OCI-LY1 (cell line): Measurements from ENCODE around the gene TUBA1A.

Source experiments
- H2AFZ ChIP-seq: fragments of 200-600 bp; sonication (generic), shearing (Covaris generic); 2 replicates; pipeline ENCODE4 v1.6.0; 2014; ENCODE audit warnings: antibody characterized with exemption, mild to moderate bottlenecking, low read length
- H3F3A ChIP-seq: fragments of 200-600 bp; sonication (generic), shearing (Covaris generic); 2 replicates; pipeline ENCODE4 v1.6.0; 2014; ENCODE audit warnings: mild to moderate bottlenecking, antibody characterized with exemption, low read length, moderate library complexity; ENCODE audit not compliant: insufficient read depth
- H3K27ac ChIP-seq: fragments of 200-600 bp; sonication (generic); 2 replicates; pipeline ENCODE4 v1.5.1; 2014; ENCODE audit warnings: low read length, mixed run types, mild to moderate bottlenecking, low read depth; ENCODE audit not compliant: poor library complexity, severe bottlenecking
- H3K27me3 ChIP-seq: fragments of 200-600 bp; sonication (generic); 2 replicates; pipeline ENCODE4 v1.6.0; 2014; ENCODE audit warnings: antibody characterized with exemption, mild to moderate bottlenecking, low read length, moderate library complexity; ENCODE audit not compliant: insufficient read depth
- H3K36me3 ChIP-seq: fragments of 200-600 bp; sonication (generic); 2 replicates; pipeline ENCODE4 v1.6.1; 2014; ENCODE audit warnings: mild to moderate bottlenecking, antibody characterized with exemption, low read length, moderate library complexity, mixed read lengths; ENCODE audit not compliant: insufficient read depth
- H3K4me1 ChIP-seq: fragments of 200-600 bp; sonication (generic); 2 replicates; pipeline ENCODE4 v1.5.1; 2014; ENCODE audit warnings: mild to moderate bottlenecking, low read length, moderate library complexity; ENCODE audit not compliant: insufficient read depth, severe bottlenecking
- H3K4me2 ChIP-seq: fragments of 200-600 bp; sonication (generic), shearing (Covaris generic); 2 replicates; pipeline ENCODE4 v1.6.1; 2014; ENCODE audit warnings: low read length
- H3K4me3 ChIP-seq: fragments of 200-600 bp; sonication (generic); 2 replicates; pipeline ENCODE4 v1.5.1; 2014; ENCODE audit warnings: low read length, low read depth, mild to moderate bottlenecking, mixed read lengths; ENCODE audit not compliant: poor library complexity, severe bottlenecking
- H3K79me2 ChIP-seq: fragments of 200-600 bp; shearing (Covaris generic); 2 replicates; pipeline ENCODE4 v1.6.1; 2016; ENCODE audit warnings: mixed run types, low read length, mixed read lengths; ENCODE audit not compliant: insufficient read depth
- H3K9ac ChIP-seq: fragments of 200-600 bp; sonication (generic), shearing (Covaris generic); 2 replicates; pipeline ENCODE4 v1.6.1; 2014; ENCODE audit warnings: mild to moderate bottlenecking, low read length, mixed read lengths
- H3K9me2 ChIP-seq: fragments of 200-600 bp; sonication (generic), shearing (Covaris generic); 2 replicates; pipeline ENCODE4 v1.6.1; 2014; ENCODE audit warnings: low read depth, mild to moderate bottlenecking, low read length, mixed read lengths
- H3K9me3 ChIP-seq: fragments of 200-600 bp; shearing (Covaris generic); 2 replicates; pipeline ENCODE4 v1.6.1; 2014; ENCODE audit warnings: low read length, mixed read lengths
- H4K20me1 ChIP-seq: fragments of 200-600 bp; sonication (generic), shearing (Covaris generic); 2 replicates; pipeline ENCODE4 v1.6.0; 2016; ENCODE audit warnings: mild to moderate bottlenecking, low read length; ENCODE audit not compliant: insufficient read depth
- CTCF ChIP-seq: fragments of 200-600 bp; sonication (generic), shearing (Covaris generic); IDR thresholded peaks from 2 replicates; pipeline ENCODE4 v1.5.1; 2017; ENCODE audit warnings: mild to moderate bottlenecking, antibody characterized with exemption, low read length, moderate library complexity, mixed read lengths
- EZH2 ChIP-seq: fragments of 200-600 bp; sonication (generic), shearing (Covaris generic); IDR thresholded peaks from 2 replicates; pipeline ENCODE4 v1.8.0; 2017; ENCODE audit warnings: borderline replicate concordance, mixed run types, mild to moderate bottlenecking, antibody characterized with exemption, low read length, moderate library complexity, mixed read lengths

TUBA1A gene

GRCh38 chr12:49161092-49161795, 27.6 kb downstream of the TUBA1A start:
- no peak for TF ChIP-seq EZH2
- no peak for TF ChIP-seq CTCF
- Histone ChIP-seq H3K4me3 (peak overlapping the region; percentile 36), H3F3A (peaks cover 8% of the 10 kb centered on the region; the same call in 1 of the 2 replicates), H3K9me2 (no peaks in the 10 kb centered on the region), H3K27ac (peak overlapping the region; percentile 99), H4K20me1 (no peaks in the 10 kb centered on the region), H3K79me2 (no peaks in the 10 kb centered on the region), H3K9ac (peak overlapping the region; percentile 25; the same call in 1 of the 2 replicates), H3K4me2 (peak overlapping the region; percentile 43), H3K4me1 (peaks cover 55% of the 10 kb centered on the region), H2AFZ (no peak overlapping the region), H3K36me3 (no peaks in the 10 kb centered on the region), H3K27me3 (no peaks in the 10 kb centered on the region), H3K9me3 (no peaks in the 10 kb centered on the region)

GRCh38 chr12:49160399-49160798, 28.5 kb downstream of the TUBA1A start:
- H3K9ac ChIP-seq: peak overlapping the region; percentile 25
- no peak overlapping the region for H2AFZ ChIP-seq
- peak overlapping the region; percentile 99 for H3K27ac ChIP-seq
- no peaks in the 10 kb centered on the region for H3K9me2 ChIP-seq
- TF ChIP-seq CTCF (no peak), EZH2 (no peak)
- H3K27me3 ChIP-seq: no peaks in the 10 kb centered on the region
- peaks cover 8% of the 10 kb centered on the region; the same call in 1 of the 2 replicates for H3F3A ChIP-seq
- H3K79me2 ChIP-seq: no peaks in the 10 kb centered on the region
- peak overlapping the region; percentile 43 for H3K4me2 ChIP-seq
- no peaks in the 10 kb centered on the region for H3K36me3 ChIP-seq
- peak overlapping the region; percentile 36 for H3K4me3 ChIP-seq
- no peaks in the 10 kb centered on the region for H3K9me3 ChIP-seq
- H3K4me1 ChIP-seq: peaks cover 55% of the 10 kb centered on the region
- no peaks in the 10 kb centered on the region for H4K20me1 ChIP-seq

GRCh38 chr12:49154221-49154620, 34.7 kb downstream of the TUBA1A start:
- Histone ChIP-seq H4K20me1 (no peaks in the 10 kb centered on the region), H3F3A (peaks cover 5% of the 10 kb centered on the region; the same call in 1 of the 2 replicates), H3K27ac (no peak overlapping the region), H2AFZ (no peak overlapping the region), H3K4me2 (no peak overlapping the region), H3K9ac (no peak overlapping the region), H3K4me3 (no peak overlapping the region), H3K79me2 (no peaks in the 10 kb centered on the region), H3K27me3 (no peaks in the 10 kb centered on the region), H3K9me2 (no peaks in the 10 kb centered on the region), H3K9me3 (no peaks in the 10 kb centered on the region), H3K4me1 (peaks cover 28% of the 10 kb centered on the region), H3K36me3 (no peaks in the 10 kb centered on the region)
- TF ChIP-seq CTCF: no peak
